Fibroblast of the aortic adventitia (primary cell): ENCODE data around the gene TAL1. TPM values are rescaled to one million over a fixed set of nuclear protein-coding genes. Genes with fewer than 3 reads are reported as not detected.
"Not testable (repeated sequence)": the region's sequence is repeated elsewhere in the genome, so short reads cannot be mapped to it uniquely, and the experiment has no call there.

Experiments used
- DNase-seq: peaks from one replicate; pipeline ENCODE4 v3.0.0-alpha.2; 2010; ENCODE audit warnings: low read depth
- H3K4me3 ChIP-seq: 2 replicates; pipeline ENCODE4 v1.5.1; 2011; ENCODE audit warnings: low read depth, mild to moderate bottlenecking, control low read depth, low read length, moderate library complexity
- CTCF ChIP-seq: IDR thresholded peaks from 2 replicates; pipeline ENCODE4 v1.5.1; 2011; ENCODE audit warnings: mild to moderate bottlenecking, low read length, control low read depth, inconsistent platforms; ENCODE audit not compliant: insufficient read depth
- total RNA-seq: library from RNA; depleted of rRNA; stranded (reverse); fragments of >200 nt; gene quantifications from 2 replicates; pipeline ENCODE4 v1.2.3, GENCODE V29; 2012; ENCODE audit warnings: low replicate concordance

Gene TAL1
- total RNA-seq, 1 donor, result 0.36 TPM

DNA sequence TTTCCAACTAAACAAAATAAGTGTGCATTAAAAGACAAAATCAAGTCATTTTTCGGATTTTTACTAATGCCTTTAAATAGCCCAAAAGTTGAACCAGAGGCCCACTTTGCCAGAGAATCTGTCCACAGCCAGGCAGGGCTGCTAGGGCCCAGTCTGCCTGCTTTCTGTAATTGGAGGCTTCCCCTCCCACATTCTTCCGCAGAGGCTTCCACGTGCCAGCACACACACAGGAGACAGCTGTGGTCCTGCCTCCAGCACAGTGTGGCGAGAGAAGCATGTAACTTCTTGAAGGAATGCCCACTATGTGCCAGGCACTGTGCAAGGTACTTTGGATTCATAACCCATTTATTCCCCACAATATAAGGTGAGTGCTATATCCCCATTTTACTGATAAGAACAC, 30.8 kb downstream of the TAL1 start:
- no peak overlapping the region for H3K4me3 ChIP-seq
- no peak for TF ChIP-seq CTCF
- DNase-seq, result peak; percentile 23

- no peak overlapping the region for H3K4me3 ChIP-seq
- no peak for TF ChIP-seq CTCF
- no peak for DNase-seq
Measured at GRCh38 chr1:47198214-47198613, 33.8 kb downstream of the TAL1 start.

- TF ChIP-seq CTCF, result no peak
- H3K4me3 ChIP-seq, result no peak overlapping the region
- DNase-seq, result no peak
Measured at GRCh38 chr1:47196622-47197021, 35.4 kb downstream of the TAL1 start.

DNA sequence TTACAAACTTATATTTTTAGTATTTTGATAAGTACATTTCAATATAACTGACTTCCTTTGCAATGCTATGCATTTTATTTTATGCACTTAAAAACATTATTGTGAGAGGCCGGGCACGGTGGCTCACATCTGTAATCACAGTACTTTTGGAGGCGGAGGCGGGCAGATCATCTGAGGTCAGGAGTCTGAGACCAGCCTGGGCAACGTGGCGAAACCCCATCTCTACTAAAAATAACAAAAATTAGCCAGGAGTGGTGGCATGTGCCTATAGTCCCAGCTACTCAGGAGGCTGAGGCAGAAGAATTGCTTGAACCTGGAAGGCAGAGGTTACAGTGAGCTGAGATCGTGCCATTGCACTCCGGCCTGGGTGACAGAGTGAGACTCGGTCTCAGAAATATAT, 36.0 kb downstream of the TAL1 start:
- not testable (repeated sequence) for H3K4me3 ChIP-seq, DNase-seq

- DNase-seq, result no peak
- H3K4me3 ChIP-seq, result no peak overlapping the region
- no peak for TF ChIP-seq CTCF
Measured at GRCh38 chr1:47194311-47194710, 37.7 kb downstream of the TAL1 start.

DNA sequence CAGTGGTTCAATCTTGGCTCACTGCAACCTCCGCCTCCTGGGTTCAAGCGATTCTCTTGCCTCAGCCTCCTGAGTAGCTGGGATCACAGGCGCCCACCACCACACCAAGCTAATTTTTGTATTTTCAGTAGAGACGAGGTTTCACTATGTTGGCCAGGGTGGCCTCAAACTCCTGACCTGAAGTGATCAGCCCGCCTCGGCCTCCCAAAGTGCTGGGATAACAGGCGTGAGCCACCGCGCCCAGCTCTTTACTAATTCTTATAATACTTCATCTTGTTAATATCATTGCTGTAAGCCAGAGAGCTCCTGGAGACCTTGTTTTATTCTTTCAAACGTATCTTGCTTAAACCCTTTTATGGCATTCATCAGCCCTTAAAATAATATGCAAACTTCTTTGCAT, 38.5 kb downstream of the TAL1 start:
- H3K4me3 ChIP-seq, DNase-seq: not testable (repeated sequence)

DNA sequence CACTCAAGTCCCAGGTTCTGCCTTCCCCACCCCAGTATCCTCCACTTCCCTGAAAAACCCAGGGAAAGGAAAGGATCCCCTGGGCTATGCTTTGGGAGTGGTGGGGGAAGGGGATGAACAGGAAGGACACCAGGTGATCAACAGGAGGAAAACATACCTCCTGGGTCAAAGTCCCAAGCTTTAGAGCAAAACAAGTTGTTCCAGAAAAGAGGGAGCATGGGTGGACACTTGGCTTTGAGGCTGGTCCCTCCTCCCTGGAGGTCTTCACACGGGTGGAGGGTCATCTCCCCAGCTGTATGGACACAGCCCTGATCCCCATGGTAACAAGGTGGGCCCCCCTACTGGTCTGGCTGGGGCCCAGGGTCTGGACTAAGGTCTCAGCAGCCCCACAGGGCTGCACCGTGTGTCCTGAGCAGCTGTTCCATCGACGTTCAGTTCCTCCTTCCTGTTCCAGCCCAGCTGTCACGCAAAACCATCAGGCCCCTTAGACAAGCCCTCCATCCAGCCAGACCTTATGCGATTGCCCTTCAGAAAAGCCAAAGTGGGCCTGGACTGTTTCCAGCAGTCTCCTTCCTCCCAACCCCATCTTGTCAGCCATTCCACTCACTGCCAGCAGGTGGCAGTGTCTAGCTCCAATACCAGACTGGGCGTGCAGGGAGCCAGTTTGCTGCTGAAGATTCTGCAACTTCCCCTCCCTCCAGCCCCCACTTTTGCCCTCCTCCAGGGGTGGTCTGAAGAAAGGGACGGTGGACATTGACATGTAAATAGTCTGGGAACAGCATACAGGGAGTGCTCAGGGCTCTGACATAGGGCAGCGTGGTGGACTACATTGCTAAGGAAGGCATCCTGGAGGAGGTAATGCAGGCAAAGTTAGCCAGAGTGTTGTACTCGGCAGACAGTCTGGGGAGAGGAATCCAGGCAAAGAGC, 39.3 kb downstream of the TAL1 start:
- no peak overlapping the region for H3K4me3 ChIP-seq
- peak; percentile 68 for DNase-seq
- peak; percentile 98 for TF ChIP-seq CTCF

GRCh38 chr1:47191940-47192457, 40.0 kb downstream of the TAL1 start:
- H3K4me3 ChIP-seq, result no peak overlapping the region
- no peak for DNase-seq
- TF ChIP-seq CTCF, result no peak
